Heart left ventricle (tissue), 16 donors: Measurements from ENCODE around the gene C11orf42. TPM values are rescaled to one million over a fixed set of nuclear protein-coding genes. Genes with fewer than 3 reads are reported as not detected.

Experiments used
- ATAC-seq, 4 donors: fragments of 200-7000 bp; cut with Tn5 transposase; one replicate each; pipeline ENCODE4 v1.9.1; 2020 to 2022; ENCODE audit warnings: moderate library complexity in 4 of 4, mild to moderate bottlenecking in 3 of 4, moderate number of reproducible peaks in 1 of 4
- DNase-seq, 5 donors: peaks; one replicate each; pipeline ENCODE4 v3.0.0-alpha.2; 2020
- H3K27ac ChIP-seq, 12 donors: fragments of 200-600 bp; sonication (generic) in 4 of 12; one replicate each; pipeline versions ENCODE4 v1.5.0 to v1.8.0; 2016 to 2022; ENCODE audit warnings: mild to moderate bottlenecking in 2 of 12
- H3K27me3 ChIP-seq, 9 donors: fragments of 200-600 bp; sonication (generic) in 2 of 9; one replicate each; pipeline versions ENCODE4 v1.5.1 to v1.8.0; 2016 to 2022; ENCODE audit warnings: mild to moderate bottlenecking in 3 of 9
- H3K36me3 ChIP-seq, 9 donors: fragments of 200-600 bp; sonication (generic) in 2 of 9; one replicate each; pipeline versions ENCODE4 v1.5.0 to v1.8.0; 2018 to 2022; ENCODE audit warnings: mild to moderate bottlenecking in 2 of 9
- H3K4me1 ChIP-seq, 12 donors: fragments of 200-600 bp; sonication (generic) in 4 of 12; one replicate each; pipeline versions ENCODE4 v1.5.0 to v1.8.0; 2016 to 2022; ENCODE audit warnings: mild to moderate bottlenecking in 3 of 12
- H3K4me3 ChIP-seq, 12 donors: fragments of 200-600 bp; sonication (generic) in 4 of 12; one replicate each; pipeline versions ENCODE4 v1.5.0 to v1.8.0; 2017 to 2022; ENCODE audit warnings: mild to moderate bottlenecking in 9 of 12, moderate library complexity in 4 of 12
- H3K9me3 ChIP-seq, 12 donors: fragments of 200-600 bp; sonication (generic) in 4 of 12; one replicate each; pipeline versions ENCODE4 v1.5.0 to v1.8.0; 2016 to 2022; ENCODE audit warnings: mild to moderate bottlenecking in 1 of 12
- CTCF ChIP-seq, 12 donors: fragments of 200-600 bp; sonication (generic) in 4 of 12; IDR thresholded peaks; one replicate each; pipeline versions ENCODE4 v1.5.0 to v1.8.0; 2018 to 2022; ENCODE audit warnings: antibody characterized with exemption in 12 of 12, mild to moderate bottlenecking in 5 of 12
- POLR2A ChIP-seq, 2 donors: fragments of 450-650 bp; IDR thresholded peaks; one replicate each; pipeline ENCODE4 v1.6.1; 2017; ENCODE audit warnings: antibody characterized with exemption in 2 of 2, mild to moderate bottlenecking in 2 of 2, moderate library complexity in 2 of 2
- WGBS, 4 donors: extraction: QIAGEN DNeasy Blood & Tissue Kit in 2 of 4; methylation state at CpG; one replicate each; pipeline versions ENCODE4 v1.1.5 to v1.1.7; 2013 to 2018; 5-methylcytosine and 5-hydroxymethylcytosine counted together
- intact Hi-C, 10 donors: fragments of 100-400 bp; cut with DNase I; formaldehyde crosslinking; loops; one replicate each; pipeline versions ENCODE4 v1.11.1 to v1.14.2; 2022
- polyA plus RNA-seq, 2 donors: library from polyadenylated mRNA; stranded (reverse); fragments of 200-250 nt; gene quantifications; one replicate each; pipeline ENCODE4 v1.2.3, GENCODE V29; 2013
- total RNA-seq, 9 donors: library from RNA; depleted of rRNA in 2 of 9; stranded (reverse); fragments of >200 nt in 2 of 9; fragmentation: NEBNext Ultra II Directional in 3 of 9; extraction: Animal tissue kit (Norgen Biotek cat#: 25700) in 3 of 9; gene quantifications; one replicate each; pipeline versions ENCODE4 v1.1.0 to v1.2.4, GENCODE V29; 2016 to 2023
- donor health status: ischemic (EF 13 %, LVEDD 7.1; RV severe dilation, severe dysfunction).
- donor health status: healthy with polysubstance abuse.
- donor health status: DM: no; HTN: yes; CAD: no.
- donor health status: DM: no; HTN: no; CAD: no.
- donor health status: ischemic (EF 25% LVEDD 6.9; RV normal size, moderate dysfunction).
- donor health status: ischemic (EF 25% LVEDD 5.7; RV mildly dilated, moderate dysfunction).
- donor health status: healthy.
- donor health status: DM: yes; HTN: yes; CAD: no.
- donor health status: ischemic (EF 35%, LVEDD 5.7; RV mildly dilated, moderate dysfunction).
- donor health status: nonischemic (EF 11% LVEDD 7.7; RV severe dilation, severe dysfunction).
- donor health status: DM: yes; HTN: yes; CAD: no.
- donor health status: PGD.
- donor health status: ischemic (EF 29% LVEDD 5.4; RV normal size, mild dysfunction).
- donor health status: nonischemic (EF 23%, LVEDD 6.1; RV moderate dilation, normal function).

C11orf42 gene
- total and polyA plus RNA-seq, 11 donors: not detected

DNA sequence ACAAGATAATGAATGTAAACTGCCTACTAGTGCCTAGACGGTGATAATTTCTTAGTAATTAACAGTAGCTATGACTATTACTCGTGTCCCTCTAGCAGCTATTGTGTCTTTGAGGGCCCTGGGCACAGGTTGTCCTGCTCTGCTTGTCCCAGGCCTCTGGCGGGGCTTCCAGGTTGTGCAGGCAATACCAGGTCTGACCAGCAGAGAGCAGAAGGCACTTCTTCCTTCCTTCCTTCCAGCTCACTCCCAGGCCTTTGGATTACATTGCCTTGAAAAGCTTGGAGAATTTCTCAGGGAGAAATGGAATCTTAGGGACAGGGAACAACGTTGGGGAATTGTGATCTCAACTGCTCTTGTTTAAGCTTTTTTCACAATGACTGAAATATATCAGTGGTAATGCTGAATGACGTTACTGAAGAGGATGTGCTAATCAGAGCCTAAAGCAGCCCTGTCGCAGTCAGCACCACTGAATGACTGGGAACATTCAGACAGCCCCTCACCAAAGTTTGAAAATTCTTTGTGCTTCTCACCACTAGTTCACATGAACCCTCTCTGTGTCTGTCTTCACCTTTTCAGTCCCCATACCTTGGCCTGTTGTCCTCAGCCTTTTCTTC lies 45.9 kb downstream of the C11orf42 start:
- ATAC-seq (peak; percentile 83 to 94 (median 88)), DNase-seq (peak; percentile 49 to 72 (median 59))
- intact Hi-C loops: loop anchor here in 8 of 10 donors (1.0 to 10.0 kb wide), 9 partner anchors 46 to 226 kb away; no protein-coding TSS in a partner anchor
- Histone ChIP-seq H3K27ac (peak overlapping the region in 4 of 12 donors; percentile 9 to 70 (median 30)), H3K36me3 (no peaks in the 10 kb centered on the region), H3K9me3 (peaks cover 0 to 3% (median 0%) of the 10 kb centered on the region in 12 donors), H3K4me1 (peaks cover 0 to 23% (median 2%) of the 10 kb centered on the region in 12 donors), H3K4me3 (no peak overlapping the region), H3K27me3 (peaks cover 0 to 14% (median 0%) of the 10 kb centered on the region in 9 donors)
- WGBS, 4 donors: 51 to 63% (median 55%) methylated on average over 6 of the region's 6 CpGs
- TF ChIP-seq POLR2A (IDR thresholded peaks at IDR 0.05): no peak
- peak; percentile 63 to 87 (median 80) for TF ChIP-seq CTCF (IDR thresholded peaks at IDR 0.05)

GRCh38 chr11:6251990-6252473 lies 46.7 kb downstream of the C11orf42 start:
- peaks cover 0 to 23% (median 2%) of the 10 kb centered on the region in 12 donors for H3K4me1 ChIP-seq
- H3K27ac ChIP-seq: peak overlapping the region in 4 of 12 donors; percentile 9 to 70 (median 30)
- 83 to 88% (median 85%) methylated on average over 6 of the region's 6 CpGs for WGBS, 4 donors
- ATAC-seq (peak in 3 of 4 donors; percentile 18 to 38 (median 31)), DNase-seq (no peak)
- intact Hi-C loops: loop anchor here in 8 of 10 donors (1.0 to 10.0 kb wide), 9 partner anchors 45 to 227 kb away; no protein-coding TSS in a partner anchor
- H3K4me3 ChIP-seq: no peak overlapping the region
- H3K36me3 ChIP-seq: no peaks in the 10 kb centered on the region
- H3K9me3 ChIP-seq: peaks cover 0 to 3% (median 0%) of the 10 kb centered on the region in 12 donors
- TF ChIP-seq POLR2A (IDR thresholded peaks at IDR 0.05) (no peak), CTCF (IDR thresholded peaks at IDR 0.05) (no peak)
- peaks cover 0 to 20% (median 0%) of the 10 kb centered on the region in 9 donors for H3K27me3 ChIP-seq

GRCh38 chr11:6253197-6253596 lies 47.8 kb downstream of the C11orf42 start:
- WGBS, 4 donors: 89 to 97% (median 94%) methylated on average over 1 of the region's 1 CpG
- H3K9me3 ChIP-seq: peaks cover 0 to 3% (median 0%) of the 10 kb centered on the region in 12 donors
- ATAC-seq (no peak), DNase-seq (no peak)
- H3K4me1 ChIP-seq: peaks cover 0 to 23% (median 2%) of the 10 kb centered on the region in 12 donors
- H3K27me3 ChIP-seq: peaks cover 0 to 32% (median 8%) of the 10 kb centered on the region in 9 donors
- no peaks in the 10 kb centered on the region for H3K36me3 ChIP-seq
- TF ChIP-seq CTCF (IDR thresholded peaks at IDR 0.05) (no peak), POLR2A (IDR thresholded peaks at IDR 0.05) (no peak)
- H3K27ac ChIP-seq: no peak overlapping the region
- no peak overlapping the region for H3K4me3 ChIP-seq
- intact Hi-C loops: loop anchor here in 8 of 10 donors (5.0 to 10.0 kb wide), 6 partner anchors 44 to 228 kb away; no protein-coding TSS in a partner anchor

GRCh38 chr11:6258141-6258540 lies 52.8 kb downstream of the C11orf42 start:
- Histone ChIP-seq H3K27me3 (peaks cover 0 to 67% (median 22%) of the 10 kb centered on the region in 9 donors), H3K36me3 (no peaks in the 10 kb centered on the region), H3K27ac (no peak overlapping the region), H3K4me1 (peaks cover 0 to 18% (median 10%) of the 10 kb centered on the region in 12 donors), H3K9me3 (no peaks in the 10 kb centered on the region), H3K4me3 (no peak overlapping the region)
- ATAC-seq: no peak
- WGBS, 4 donors: 82 to 89% (median 84%) methylated on average over 3 of the region's 3 CpGs
- no peak for DNase-seq
- TF ChIP-seq POLR2A (IDR thresholded peaks at IDR 0.05) (no peak), CTCF (IDR thresholded peaks at IDR 0.05) (no peak)
- intact Hi-C loops: loop anchor here in 3 of 10 donors (10.0 kb wide), 3 partner anchors 57 to 233 kb away; no protein-coding TSS in a partner anchor
